Left hindlimb (tissue), 1 donor: ENCODE measurements around the gene IMPA2.
"Not testable (repeated sequence)": the region's sequence is repeated elsewhere in the genome, so short reads cannot be mapped to it uniquely, and the experiment has no call there.

Source experiments
- DNase-seq: peaks from one replicate; pipeline ENCODE4 v3.0.0-alpha.2; 2018

The IMPA2 gene

GRCh38 chr18:11963991-11964484 lies 17.3 kb upstream of the IMPA2 start:
- DNase-seq: no peak

- no peak for DNase-seq
Observed at GRCh38 chr18:11969904-11970835, 11.1 kb upstream of the IMPA2 start.

GRCh38 chr18:11970836-11971226 lies 10.5 kb upstream of the IMPA2 start:
- not testable (repeated sequence) for DNase-seq

GRCh38 chr18:11972371-11973174 lies 8.7 kb upstream of the IMPA2 start:
- no peak for DNase-seq

GRCh38 chr18:11974741-11975325 lies 6.5 kb upstream of the IMPA2 start:
- DNase-seq: no peak

GRCh38 chr18:11975723-11976122 lies 5.6 kb upstream of the IMPA2 start:
- DNase-seq: no peak

GRCh38 chr18:11976315-11977152 lies 4.8 kb upstream of the IMPA2 start:
- DNase-seq: no peak

- DNase-seq: no peak
Observed at GRCh38 chr18:11977153-11977466, 4.2 kb upstream of the IMPA2 start.

GRCh38 chr18:11978956-11979355 lies 2.4 kb upstream of the IMPA2 start:
- DNase-seq: no peak

GRCh38 chr18:11980163-11980493 lies 1.2 kb upstream of the IMPA2 start:
- DNase-seq: no peak

GRCh38 chr18:11980494-11981191 lies 664 bp upstream of the IMPA2 start:
- DNase-seq: no peak

GRCh38 chr18:11981543-11982366 lies 448 bp downstream of the IMPA2 start:
- no peak for DNase-seq

- no peak for DNase-seq
Observed at GRCh38 chr18:11982981-11983380, 1.7 kb downstream of the IMPA2 start.

GRCh38 chr18:11983592-11983991 lies 2.3 kb downstream of the IMPA2 start:
- DNase-seq: no peak

GRCh38 chr18:11984091-11984490 lies 2.8 kb downstream of the IMPA2 start:
- DNase-seq: no peak

- DNase-seq: no peak
Observed at GRCh38 chr18:11985586-11985985, 4.3 kb downstream of the IMPA2 start.

- DNase-seq: no peak
Observed at GRCh38 chr18:11986061-11986460, 4.8 kb downstream of the IMPA2 start.

- DNase-seq: no peak
Observed at GRCh38 chr18:11987527-11987926, 6.2 kb downstream of the IMPA2 start.

GRCh38 chr18:11989174-11989573 lies 7.9 kb downstream of the IMPA2 start:
- no peak for DNase-seq

- no peak for DNase-seq
Observed at GRCh38 chr18:11989966-11990380, 8.7 kb downstream of the IMPA2 start.

- DNase-seq: no peak
Observed at GRCh38 chr18:11990539-11990938, 9.2 kb downstream of the IMPA2 start.
